Ovary (tissue), 9 donors: ENCODE results near the gene CATSPER1. TPM values are rescaled to one million over a fixed set of nuclear protein-coding genes. Genes with fewer than 3 reads are reported as not detected.
"Not testable (repeated sequence)": the region's sequence is repeated elsewhere in the genome, so short reads cannot be mapped to it uniquely, and the experiment has no call there.

Source experiments
- DNase-seq, 5 donors: peaks; one replicate each; pipeline ENCODE4 v3.0.0-alpha.2; 2019 to 2020
- H3K27ac ChIP-seq, 2 donors: fragments of 200-600 bp; one replicate each; pipeline versions ENCODE4 v1.5.1 to v1.8.0; 2019 to 2022
- H3K27me3 ChIP-seq: fragments of 200-600 bp; one replicate; pipeline ENCODE4 v1.8.0; 2022
- H3K36me3 ChIP-seq: fragments of 200-600 bp; sonication (generic); one replicate; pipeline ENCODE4 v1.5.1; 2019
- H3K4me1 ChIP-seq: one replicate; pipeline ENCODE4 v1.8.1; 2013; ENCODE audit warnings: mild to moderate bottlenecking, moderate library complexity; ENCODE audit not compliant: insufficient read depth
- H3K4me3 ChIP-seq: fragments of 200-600 bp; sonication (generic); one replicate; pipeline ENCODE4 v1.5.1; 2017
- H3K9me3 ChIP-seq, 2 donors: fragments of 200-600 bp in 1 of 2; sonication (generic) in 1 of 2; one replicate each; pipeline versions ENCODE4 v1.5.1 to v1.8.1; 2013 to 2019; ENCODE audit warnings: mild to moderate bottlenecking in 1 of 2, moderate library complexity in 1 of 2
- EP300 ChIP-seq: sonication (generic); formaldehyde crosslinking; IDR thresholded peaks from one replicate; pipeline ENCODE4 v1.6.1; 2017; ENCODE audit warnings: antibody characterized with exemption
- POLR2A ChIP-seq: fragments of 450-650 bp; IDR thresholded peaks from one replicate; pipeline ENCODE4 v1.6.1; 2017; ENCODE audit warnings: antibody characterized with exemption, mild to moderate bottlenecking, moderate library complexity
- WGBS, 3 donors: extraction: QIAGEN DNeasy Blood & Tissue Kit in 1 of 3; methylation state at CpG; one replicate each; pipeline versions ENCODE4 v1.1.5 to v1.1.7; 2013 to 2017; 5-methylcytosine and 5-hydroxymethylcytosine counted together
- intact Hi-C, 4 donors: fragments of 100-400 bp; cut with DNase I; formaldehyde crosslinking; loops; one replicate each; pipeline versions ENCODE4 v1.11.0 to v1.15.1; 2022 to 2023
- polyA plus RNA-seq, 2 donors: library from polyadenylated mRNA; stranded (reverse); fragments of 200-250 nt in 1 of 2; fragments of 350-450 nt in 1 of 2; fragmentation: Illumina TruSeq in 1 of 2; extraction: RNeasy Lipid Tissue Mini Kit (QIAGEN cat#74804) in 1 of 2; gene quantifications; one replicate each; pipeline ENCODE4 v1.2.3, GENCODE V29; 2013 to 2014
- total RNA-seq, 7 donors: library from RNA; depleted of rRNA in 2 of 7; stranded (reverse); fragments of >200 nt in 2 of 7; fragmentation: NEBNext Ultra II Directional in 3 of 7; extraction: Animal tissue kit (Norgen Biotek cat#: 25700) in 3 of 7; gene quantifications; one replicate each; pipeline versions ENCODE4 v1.1.0 to v1.2.4, GENCODE V29; 2016 to 2023
- TF ChIP-seq, protein P1 (sequence below), 3 donors: fragments of 450-650 bp in 2 of 3; fragments of 200-600 bp in 1 of 3; IDR thresholded peaks; one replicate each; pipeline versions ENCODE4 v1.5.1 to v1.8.0; 2016 to 2022; ENCODE audit warnings: antibody characterized with exemption in 3 of 3, mild to moderate bottlenecking in 1 of 3
- donor health status: DM: no; HTN: no; CAD: no; lungs with moderate emphysema.
- donor health status: DM: no; HTN: no; CAD: no.
- donor health status: Bipolar disorder and iron deficiency.
- donor health status: DM: yes; HTN: yes; CAD: no.
- donor health status: DM: no; HTN: no; CAD: no.
- donor health status: DM: yes; HTN: yes; CAD: no.

CATSPER1 gene
- total and polyA plus RNA-seq, 9 donors, result 0.25 TPM; not detected in 8

DNA sequence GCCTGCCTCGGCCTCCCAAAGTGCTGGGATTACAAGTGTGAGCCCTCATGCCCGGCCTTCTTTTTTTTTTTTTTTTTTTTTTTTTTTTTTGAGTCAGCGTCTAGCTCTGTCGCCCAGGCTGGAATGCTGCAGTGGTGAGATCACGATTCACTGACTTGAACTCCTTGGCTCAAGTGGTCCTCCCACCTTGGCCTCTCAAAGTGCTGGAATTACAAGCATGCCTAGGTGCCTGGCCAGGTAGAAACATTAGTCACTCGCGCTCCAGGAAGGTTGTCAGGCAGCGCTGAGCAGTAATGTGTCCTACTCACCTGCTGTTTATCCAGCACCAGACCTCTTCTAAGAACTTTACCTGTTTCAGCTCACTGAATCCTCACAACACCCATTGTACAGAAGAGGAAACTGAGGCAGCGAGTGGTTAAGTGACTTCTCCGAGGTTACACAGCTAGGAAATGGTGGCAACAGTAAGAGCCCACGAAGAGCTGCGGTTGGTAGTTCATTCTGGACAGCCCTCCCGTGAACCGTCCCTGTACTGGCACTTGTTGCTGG, 15.0 kb downstream of the CATSPER1 start:
- no peak overlapping the region for H3K4me3 ChIP-seq
- H3K27me3 ChIP-seq, result no peaks in the 10 kb centered on the region
- WGBS, 3 donors, result 39 to 51% (median 39%) methylated on average over 14 of the region's 14 CpGs
- no peaks in the 10 kb centered on the region for H3K4me1 ChIP-seq
- no peak overlapping the region for H3K27ac ChIP-seq
- H3K9me3 ChIP-seq, result no peaks in the 10 kb centered on the region
- H3K36me3 ChIP-seq, result no peaks in the 10 kb centered on the region
- TF ChIP-seq POLR2A, result no peak
- TF ChIP-seq EP300, result no peak
- TF ChIP-seq, protein P1, sequence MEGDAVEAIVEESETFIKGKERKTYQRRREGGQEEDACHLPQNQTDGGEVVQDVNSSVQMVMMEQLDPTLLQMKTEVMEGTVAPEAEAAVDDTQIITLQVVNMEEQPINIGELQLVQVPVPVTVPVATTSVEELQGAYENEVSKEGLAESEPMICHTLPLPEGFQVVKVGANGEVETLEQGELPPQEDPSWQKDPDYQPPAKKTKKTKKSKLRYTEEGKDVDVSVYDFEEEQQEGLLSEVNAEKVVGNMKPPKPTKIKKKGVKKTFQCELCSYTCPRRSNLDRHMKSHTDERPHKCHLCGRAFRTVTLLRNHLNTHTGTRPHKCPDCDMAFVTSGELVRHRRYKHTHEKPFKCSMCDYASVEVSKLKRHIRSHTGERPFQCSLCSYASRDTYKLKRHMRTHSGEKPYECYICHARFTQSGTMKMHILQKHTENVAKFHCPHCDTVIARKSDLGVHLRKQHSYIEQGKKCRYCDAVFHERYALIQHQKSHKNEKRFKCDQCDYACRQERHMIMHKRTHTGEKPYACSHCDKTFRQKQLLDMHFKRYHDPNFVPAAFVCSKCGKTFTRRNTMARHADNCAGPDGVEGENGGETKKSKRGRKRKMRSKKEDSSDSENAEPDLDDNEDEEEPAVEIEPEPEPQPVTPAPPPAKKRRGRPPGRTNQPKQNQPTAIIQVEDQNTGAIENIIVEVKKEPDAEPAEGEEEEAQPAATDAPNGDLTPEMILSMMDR (IDR thresholded peaks at IDR 0.05), result no peak
- no peak for DNase-seq
- intact Hi-C loops, result no loop called here

DNA sequence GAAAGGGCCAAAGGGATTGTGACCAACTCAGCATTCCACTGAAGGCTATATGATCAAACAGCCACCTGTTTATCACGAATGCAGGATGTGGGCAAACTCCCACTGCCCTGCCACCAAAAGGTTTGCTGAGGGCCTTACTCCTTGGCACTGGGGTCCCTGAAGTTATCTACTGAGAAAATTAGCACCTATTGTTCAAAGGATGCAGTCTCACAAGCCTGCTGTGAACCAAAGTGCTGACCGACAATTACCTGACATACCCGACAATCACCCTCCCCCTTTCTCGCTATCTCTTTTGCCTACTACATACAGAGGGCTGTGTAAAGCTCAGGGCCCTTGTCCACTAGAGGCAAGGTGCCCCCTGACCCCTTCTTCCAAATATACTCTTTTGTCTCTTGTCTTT, 16.2 kb downstream of the CATSPER1 start:
- H3K36me3 ChIP-seq, H3K4me3 ChIP-seq, H3K27ac ChIP-seq, DNase-seq, intact Hi-C loops, H3K4me1 ChIP-seq, H3K27me3 ChIP-seq, H3K9me3 ChIP-seq: not testable (repeated sequence)
- WGBS, 3 donors, result 70 to 75% (median 72%) methylated on average over 4 of the region's 4 CpGs

DNA sequence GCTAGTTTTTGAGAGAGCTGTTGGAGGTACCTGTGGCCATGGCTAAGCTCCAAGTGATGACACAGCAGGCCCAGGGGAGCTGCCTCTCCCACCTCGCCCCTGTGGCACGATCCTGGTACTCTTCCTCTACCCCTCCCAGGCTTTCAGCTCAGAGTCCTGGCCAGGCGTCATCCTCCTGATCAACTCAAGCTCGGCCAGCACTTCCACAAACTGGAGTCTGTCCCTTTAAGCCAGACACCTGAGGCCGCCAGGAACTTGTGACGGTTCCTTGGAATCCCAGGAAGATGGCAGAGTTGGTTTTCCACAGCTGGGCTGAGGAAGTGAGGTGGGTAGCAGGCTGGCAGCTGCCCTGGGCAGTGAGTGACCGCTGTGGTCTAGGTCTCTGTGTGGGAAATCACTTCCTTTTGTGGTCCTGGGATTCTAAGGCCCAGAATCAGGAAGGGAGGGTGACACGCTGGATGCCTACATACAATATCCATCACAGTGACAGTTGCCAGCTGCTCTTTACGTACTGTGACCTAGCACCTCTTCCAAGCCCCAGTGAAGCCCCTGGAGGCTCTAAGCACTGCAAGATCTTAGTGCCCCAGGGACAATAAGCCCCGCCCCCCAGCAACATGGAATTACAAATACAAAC, 17.7 kb downstream of the CATSPER1 start:
- Histone ChIP-seq H3K9me3 (no peaks in the 10 kb centered on the region), H3K27me3 (no peaks in the 10 kb centered on the region), H3K4me1 (no peaks in the 10 kb centered on the region), H3K36me3 (no peaks in the 10 kb centered on the region), H3K4me3 (no peak overlapping the region), H3K27ac (no peak overlapping the region)
- no peak for TF ChIP-seq EP300
- no peak for DNase-seq
- 54 to 68% (median 58%) methylated on average over 10 of the region's 10 CpGs for WGBS, 3 donors
- intact Hi-C loops, result no loop called here

DNA sequence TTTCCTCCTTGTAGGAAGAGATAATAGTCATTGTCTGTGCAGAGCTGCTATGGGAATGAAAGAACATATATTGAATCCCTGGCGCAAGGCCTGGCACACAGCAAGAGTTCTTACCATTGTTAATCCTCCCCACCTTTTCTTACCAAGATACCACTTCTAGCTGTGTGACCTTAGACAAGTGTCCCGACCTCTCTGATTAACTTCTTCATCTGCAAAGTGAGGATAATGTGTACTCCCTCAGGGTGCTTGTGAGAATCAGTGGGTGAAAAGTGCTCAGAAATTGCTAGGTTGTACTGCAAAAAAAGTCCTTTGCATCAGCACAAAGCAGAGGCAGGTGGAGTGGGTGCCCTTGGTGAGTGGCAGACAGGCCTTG, 18.2 kb downstream of the CATSPER1 start:
- no peak overlapping the region for H3K4me3 ChIP-seq
- H3K4me1 ChIP-seq, result peaks cover 5% of the 10 kb centered on the region
- TF ChIP-seq POLR2A, result no peak
- TF ChIP-seq, protein P1 (IDR thresholded peaks at IDR 0.05), result no peak
- no peak for TF ChIP-seq EP300
- intact Hi-C loops, result no loop called here
- no peak overlapping the region for H3K27ac ChIP-seq
- 89 to 98% (median 93%) methylated on average over 2 of the region's 2 CpGs for WGBS, 3 donors
- DNase-seq, result no peak
- no peaks in the 10 kb centered on the region for H3K36me3 ChIP-seq
- no peaks in the 10 kb centered on the region for H3K9me3 ChIP-seq
- H3K27me3 ChIP-seq, result no peaks in the 10 kb centered on the region

DNA sequence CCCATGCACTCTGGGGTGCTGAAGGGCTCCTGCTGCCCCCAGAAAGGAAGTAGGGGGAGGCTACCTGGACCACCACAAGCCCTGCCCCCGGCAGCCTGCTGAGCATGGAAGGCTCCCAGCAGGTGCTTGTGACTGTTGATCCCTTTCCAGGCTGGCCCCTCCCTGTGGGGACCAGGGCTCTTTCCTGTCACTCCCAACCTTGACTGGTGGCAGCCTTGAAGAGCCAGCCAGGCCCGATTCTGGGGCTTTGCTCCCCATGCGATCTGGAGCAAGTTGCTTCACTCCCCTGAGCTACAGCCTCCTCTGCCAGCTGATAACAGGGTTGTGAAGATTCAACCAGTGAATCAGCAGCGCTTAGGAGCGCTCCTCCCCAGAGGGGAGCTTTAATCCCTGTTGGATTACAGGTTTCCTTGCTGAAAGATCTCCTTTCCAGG, 19.1 kb downstream of the CATSPER1 start:
- Histone ChIP-seq H3K27ac (no peak overlapping the region), H3K9me3 (no peaks in the 10 kb centered on the region), H3K27me3 (no peaks in the 10 kb centered on the region), H3K36me3 (no peaks in the 10 kb centered on the region), H3K4me1 (peaks cover 5% of the 10 kb centered on the region), H3K4me3 (no peak overlapping the region)
- 29 to 44% (median 41%) methylated on average over 5 of the region's 5 CpGs for WGBS, 3 donors
- no peak for DNase-seq
- intact Hi-C loops, result no loop called here
- TF ChIP-seq POLR2A (no peak), EP300 (no peak)
- TF ChIP-seq, protein P1 (IDR thresholded peaks at IDR 0.05), result no peak
